H1 (cell line): Measurements from ENCODE around the gene TBC1D22A. TPM values are rescaled to one million over a fixed set of nuclear protein-coding genes. Genes with fewer than 3 reads are reported as not detected.

Experiments used
- ATF3 ChIP-seq: IDR thresholded peaks from 2 replicates; pipeline ENCODE4 v1.6.1; 2011; ENCODE audit warnings: low read depth, mild to moderate bottlenecking, low read length; ENCODE audit not compliant: insufficient read depth
- GABPA ChIP-seq: IDR thresholded peaks from 2 replicates; pipeline ENCODE4 v1.6.1; 2011; ENCODE audit warnings: mild to moderate bottlenecking, low read length, moderate library complexity, borderline replicate concordance; ENCODE audit not compliant: insufficient read depth
- KDM1A ChIP-seq: fragments of 200-600, 300-600 bp; sonication (generic); IDR thresholded peaks from 2 replicates; pipeline ENCODE4 v1.7.1; 2016; ENCODE audit warnings: mild to moderate bottlenecking, low read length, borderline replicate concordance
- KDM5A ChIP-seq: fragments of 200-600 bp; IDR thresholded peaks from 2 replicates; pipeline ENCODE4 v1.7.1; 2012; ENCODE audit warnings: mild to moderate bottlenecking, low read length, inconsistent platforms, mixed read lengths
- polyA plus RNA-seq, 7 experiments: library from polyadenylated mRNA; depleted of rRNA in 3 of 7; stranded (reverse) in 5 of 7; unstranded in 2 of 7; fragments of >200 nt in 5 of 7; fragments of 200-250 nt in 2 of 7; gene quantifications; 1 replicate in 5 of 7; 2 replicates in 1 of 7; 4 replicates in 1 of 7; pipeline versions ENCODE4 v1.2.1 to v1.2.3, GENCODE V29; 2011 to 2013; ENCODE audit warnings: missing spikeins in 2 of 7, mixed read lengths in 2 of 7
- total RNA-seq: library from RNA; stranded (reverse); fragmentation: NEBNext Ultra II Directional; extraction: Animal tissue kit (Norgen Biotek cat#: 25700); gene quantifications from 2 replicates; pipeline ENCODE4 v1.2.1, GENCODE V29; 2021

The TBC1D22A gene
- total and polyA plus RNA-seq, 2 of the 8 experiments (the other 6 are each of a cell fraction or from before 2014, with no cell fraction given): 11.9 to 18.4 TPM

- no peak for TF ChIP-seq KDM1A
- TF ChIP-seq GABPA: peak; percentile 40; the same call in 1 of the 2 replicates
- no peak for TF ChIP-seq ATF3
- TF ChIP-seq KDM5A: no peak
- TF ChIP-seq, all 59 proteins: peak for 4
Observed at GRCh38 chr22:47168900-47169800, 406.7 kb downstream of the TBC1D22A start (continued).
